Temporal lobe (tissue), 2 donors: ENCODE data around the gene TRAPPC8. TPM values are rescaled to one million over a fixed set of nuclear protein-coding genes. Genes with fewer than 3 reads are reported as not detected.

Experiments
- small RNA-seq: library from RNA; depleted of rRNA; stranded (forward); fragments of <200 nt; gene quantifications from one replicate; pipeline ENCODE3, GENCODE V24; 2014; ENCODE audit warnings: low replicate concordance
- total RNA-seq: library from RNA; depleted of rRNA; stranded (reverse); fragments of >200 nt; gene quantifications from one replicate; pipeline ENCODE4 v1.2.3, GENCODE V29; 2014

Gene TRAPPC8
- total RNA-seq, 1 donor from 2014 or later: 76.5 TPM

Small RNA genes lying within 50 kb of the gene (small RNA-seq; reads per million reads assigned to genes)
- gene RNU6-1050P: not detected

Other genes with a start within 250 kb of the TRAPPC8 start
- gene SLC25A52, start 182.2 kb downstream of the TRAPPC8 start, total RNA-seq: 0.49 TPM
- gene RNF125, start 75.7 kb upstream of the TRAPPC8 start, total RNA-seq: 1.7 TPM
- 39.1 TPM for gene RNF138, start 148.7 kb upstream of the TRAPPC8 start, total RNA-seq
- under 0.01 TPM for gene MEP1B, start 246.9 kb upstream of the TRAPPC8 start, total RNA-seq